ENCODE results near the gene RCL1. TPM values are rescaled to one million over a fixed set of nuclear protein-coding genes. Genes with fewer than 3 reads are reported as not detected.

The RCL1 gene
- total and polyA plus RNA-seq, 2 of the 13 experiments (the other 11 are each of a cell fraction or from before 2014, with no cell fraction given), result 22.3 to 31.6 TPM

DNA sequence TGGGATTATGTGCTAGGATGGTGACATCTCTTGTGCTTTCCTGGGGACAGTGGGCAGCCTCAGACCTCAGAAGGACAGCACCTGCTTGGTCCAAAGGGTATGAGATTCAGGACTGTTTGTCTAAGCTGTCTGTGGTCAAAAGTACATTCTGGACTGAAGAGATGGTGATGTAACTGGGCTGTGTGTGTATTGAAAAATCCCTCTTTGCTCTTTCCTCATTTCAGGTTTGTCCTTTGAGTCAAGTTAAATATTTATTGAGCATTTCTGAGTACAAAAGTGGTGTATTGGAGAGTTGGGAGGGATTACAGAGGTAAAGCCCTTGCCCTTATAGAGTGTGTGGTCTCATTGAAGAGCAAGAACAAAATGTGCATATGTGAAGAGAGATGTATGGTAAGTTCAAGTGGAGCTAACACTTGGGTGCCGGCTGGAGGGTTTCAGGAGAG, 46.7 kb downstream of the RCL1 start (continued):
- TF ChIP-seq DDIT3 (CRISPR knock-in tag; IDR thresholded peaks at IDR 0.05), result no peak
- TF ChIP-seq PATZ1 (CRISPR knock-in tag; IDR thresholded peaks at IDR 0.05), result peak; percentile 64
- TF ChIP-seq CBX2 (IDR thresholded peaks at IDR 0.05; ENCODE audit: low read depth, low read length), result no peak
- no peak for TF ChIP-seq CBX2 (CRISPR knock-in tag; IDR thresholded peaks at IDR 0.05; ENCODE audit: low read depth)
- TF ChIP-seq ZBTB38 (CRISPR knock-in tag; IDR thresholded peaks at IDR 0.05), result no peak
- TF ChIP-seq, protein P1, sequence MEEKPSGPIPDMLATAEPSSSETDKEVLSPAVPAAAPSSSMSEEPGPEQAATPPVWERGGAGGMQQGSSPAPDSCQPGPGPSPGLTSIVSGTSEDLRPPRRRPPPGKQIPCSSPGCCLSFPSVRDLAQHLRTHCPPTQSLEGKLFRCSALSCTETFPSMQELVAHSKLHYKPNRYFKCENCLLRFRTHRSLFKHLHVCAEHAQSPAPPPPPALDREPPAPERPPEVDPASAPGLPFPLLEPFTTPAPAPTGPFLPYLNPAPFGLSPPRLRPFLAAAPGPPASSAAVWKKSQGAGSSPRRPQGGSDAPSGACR (CRISPR knock-in tag; IDR thresholded peaks at IDR 0.05), result peak; percentile 50; the same call in 1 of the 2 replicates
- TF ChIP-seq ZMYM4 (CRISPR knock-in tag; IDR thresholded peaks at IDR 0.05), result peak; percentile 86
- TF ChIP-seq ZBTB7B (CRISPR knock-in tag; IDR thresholded peaks at IDR 0.05), result peak; percentile 63; the same call in 1 of the 2 replicates
- TF ChIP-seq YEATS2 (CRISPR knock-in tag; IDR thresholded peaks at IDR 0.05; ENCODE audit: borderline replicate concordance), result peak; percentile 66; the same call in 1 of the 2 replicates
- TF ChIP-seq SALL1 (CRISPR knock-in tag; IDR thresholded peaks at IDR 0.05), result peak; percentile 96
- TF ChIP-seq, protein P2, sequence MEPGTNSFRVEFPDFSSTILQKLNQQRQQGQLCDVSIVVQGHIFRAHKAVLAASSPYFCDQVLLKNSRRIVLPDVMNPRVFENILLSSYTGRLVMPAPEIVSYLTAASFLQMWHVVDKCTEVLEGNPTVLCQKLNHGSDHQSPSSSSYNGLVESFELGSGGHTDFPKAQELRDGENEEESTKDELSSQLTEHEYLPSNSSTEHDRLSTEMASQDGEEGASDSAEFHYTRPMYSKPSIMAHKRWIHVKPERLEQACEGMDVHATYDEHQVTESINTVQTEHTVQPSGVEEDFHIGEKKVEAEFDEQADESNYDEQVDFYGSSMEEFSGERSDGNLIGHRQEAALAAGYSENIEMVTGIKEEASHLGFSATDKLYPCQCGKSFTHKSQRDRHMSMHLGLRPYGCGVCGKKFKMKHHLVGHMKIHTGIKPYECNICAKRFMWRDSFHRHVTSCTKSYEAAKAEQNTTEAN (CRISPR knock-in tag; conservative IDR thresholded peaks at IDR 0.05), result no peak
- TF ChIP-seq TFE3 (CRISPR knock-in tag; IDR thresholded peaks at IDR 0.05), result peak; percentile 83
- 0 out of 2 replicates have a peak, but pooled peaks have one; percentile 41 for TF ChIP-seq ZNF430 (CRISPR knock-in tag; IDR thresholded peaks at IDR 0.05)
- TF ChIP-seq IKZF1 (IDR thresholded peaks at IDR 0.05), result no peak
- TF ChIP-seq CBFB (CRISPR knock-in tag; IDR thresholded peaks at IDR 0.05), result peak; percentile 98
- no peak for TF ChIP-seq ZNF776 (CRISPR knock-in tag; IDR thresholded peaks at IDR 0.05)
- TF ChIP-seq, protein P3, sequence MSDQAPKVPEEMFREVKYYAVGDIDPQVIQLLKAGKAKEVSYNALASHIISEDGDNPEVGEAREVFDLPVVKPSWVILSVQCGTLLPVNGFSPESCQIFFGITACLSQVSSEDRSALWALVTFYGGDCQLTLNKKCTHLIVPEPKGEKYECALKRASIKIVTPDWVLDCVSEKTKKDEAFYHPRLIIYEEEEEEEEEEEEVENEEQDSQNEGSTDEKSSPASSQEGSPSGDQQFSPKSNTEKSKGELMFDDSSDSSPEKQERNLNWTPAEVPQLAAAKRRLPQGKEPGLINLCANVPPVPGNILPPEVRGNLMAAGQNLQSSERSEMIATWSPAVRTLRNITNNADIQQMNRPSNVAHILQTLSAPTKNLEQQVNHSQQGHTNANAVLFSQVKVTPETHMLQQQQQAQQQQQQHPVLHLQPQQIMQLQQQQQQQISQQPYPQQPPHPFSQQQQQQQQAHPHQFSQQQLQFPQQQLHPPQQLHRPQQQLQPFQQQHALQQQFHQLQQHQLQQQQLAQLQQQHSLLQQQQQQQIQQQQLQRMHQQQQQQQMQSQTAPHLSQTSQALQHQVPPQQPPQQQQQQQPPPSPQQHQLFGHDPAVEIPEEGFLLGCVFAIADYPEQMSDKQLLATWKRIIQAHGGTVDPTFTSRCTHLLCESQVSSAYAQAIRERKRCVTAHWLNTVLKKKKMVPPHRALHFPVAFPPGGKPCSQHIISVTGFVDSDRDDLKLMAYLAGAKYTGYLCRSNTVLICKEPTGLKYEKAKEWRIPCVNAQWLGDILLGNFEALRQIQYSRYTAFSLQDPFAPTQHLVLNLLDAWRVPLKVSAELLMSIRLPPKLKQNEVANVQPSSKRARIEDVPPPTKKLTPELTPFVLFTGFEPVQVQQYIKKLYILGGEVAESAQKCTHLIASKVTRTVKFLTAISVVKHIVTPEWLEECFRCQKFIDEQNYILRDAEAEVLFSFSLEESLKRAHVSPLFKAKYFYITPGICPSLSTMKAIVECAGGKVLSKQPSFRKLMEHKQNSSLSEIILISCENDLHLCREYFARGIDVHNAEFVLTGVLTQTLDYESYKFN (CRISPR knock-in tag; conservative IDR thresholded peaks at IDR 0.05), result peak; percentile 99
- peak; percentile 36; the same call in 1 of the 2 replicates for TF ChIP-seq ZSCAN31 (CRISPR knock-in tag; IDR thresholded peaks at IDR 0.05; ENCODE audit: low read depth)
- TF ChIP-seq, protein P4, sequence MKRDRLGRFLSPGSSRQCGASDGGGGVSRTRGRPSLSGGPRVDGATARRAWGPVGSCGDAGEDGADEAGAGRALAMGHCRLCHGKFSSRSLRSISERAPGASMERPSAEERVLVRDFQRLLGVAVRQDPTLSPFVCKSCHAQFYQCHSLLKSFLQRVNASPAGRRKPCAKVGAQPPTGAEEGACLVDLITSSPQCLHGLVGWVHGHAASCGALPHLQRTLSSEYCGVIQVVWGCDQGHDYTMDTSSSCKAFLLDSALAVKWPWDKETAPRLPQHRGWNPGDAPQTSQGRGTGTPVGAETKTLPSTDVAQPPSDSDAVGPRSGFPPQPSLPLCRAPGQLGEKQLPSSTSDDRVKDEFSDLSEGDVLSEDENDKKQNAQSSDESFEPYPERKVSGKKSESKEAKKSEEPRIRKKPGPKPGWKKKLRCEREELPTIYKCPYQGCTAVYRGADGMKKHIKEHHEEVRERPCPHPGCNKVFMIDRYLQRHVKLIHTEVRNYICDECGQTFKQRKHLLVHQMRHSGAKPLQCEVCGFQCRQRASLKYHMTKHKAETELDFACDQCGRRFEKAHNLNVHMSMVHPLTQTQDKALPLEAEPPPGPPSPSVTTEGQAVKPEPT (CRISPR knock-in tag; IDR thresholded peaks at IDR 0.05; ENCODE audit: low read depth), result 0 out of 2 replicates have a peak, but pooled peaks have one; percentile 57

All from HepG2 (cell line).